ENCODE results near the gene EFNA4.
A peak's percentile ranks its signal among the peaks of the same experiment; 100 is the strongest.

EFNA4 gene

DNA sequence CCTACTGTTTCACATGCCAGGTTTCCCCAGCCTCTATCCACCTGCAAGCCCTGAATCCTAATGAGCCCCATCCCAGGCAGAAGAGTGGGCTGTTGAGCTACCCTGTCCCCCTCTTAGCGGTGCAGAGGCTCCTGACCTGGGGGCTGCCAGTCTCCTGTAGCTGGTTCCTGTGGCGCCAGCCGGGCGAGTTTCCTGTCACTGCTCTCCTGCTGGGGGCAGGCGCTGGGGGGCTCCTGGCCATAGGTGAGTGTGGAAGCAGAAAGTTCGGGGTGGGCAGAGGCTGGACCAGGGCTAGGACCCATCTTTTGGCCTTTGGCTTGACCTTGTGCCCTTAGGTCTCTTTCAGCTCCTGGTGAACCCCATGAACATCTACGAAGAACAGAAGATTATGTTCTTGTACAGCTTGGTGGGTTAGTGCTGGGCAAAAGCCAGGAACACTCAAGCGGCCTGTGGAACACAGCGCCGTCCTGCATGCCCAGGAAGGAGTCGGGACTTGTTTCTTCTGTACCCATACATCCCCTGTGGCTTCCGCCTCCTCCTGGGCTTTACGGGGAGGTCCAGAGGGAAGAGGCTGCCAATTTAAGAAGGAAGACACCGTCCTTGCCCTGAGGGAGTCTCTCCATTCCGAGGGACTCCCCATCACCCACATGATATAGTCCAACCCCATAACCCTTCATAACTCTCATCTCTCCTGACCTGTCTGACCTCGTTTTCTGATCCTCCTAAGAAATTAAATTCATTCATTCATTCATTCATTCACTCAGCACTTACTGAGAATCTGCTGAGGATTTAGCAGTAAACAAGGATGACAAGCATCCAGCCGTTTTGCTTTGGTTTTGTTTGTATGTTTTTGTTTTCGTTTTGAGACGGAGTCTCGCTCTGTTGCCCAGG, 29.0 kb upstream of the EFNA4 start:
- DNase-seq = no peak

DNA sequence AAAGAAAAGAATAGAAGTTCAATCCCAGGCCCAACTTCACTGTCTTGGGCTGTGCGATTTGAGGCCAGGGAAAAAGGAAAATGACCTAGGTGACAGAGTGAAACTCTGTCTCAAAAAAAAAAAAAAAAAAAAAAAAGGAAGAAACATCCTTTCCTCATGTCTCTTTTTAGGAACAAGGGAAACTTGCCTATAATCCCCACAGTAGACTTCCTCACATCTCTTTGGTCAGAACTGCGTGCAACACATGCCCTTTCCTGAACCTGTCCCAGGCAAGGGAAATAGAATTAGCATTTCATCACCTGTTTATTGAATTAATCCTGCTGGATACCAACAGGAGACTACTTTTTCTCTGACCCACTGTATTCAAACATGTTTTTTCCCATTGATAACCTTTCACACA, 27.6 kb upstream of the EFNA4 start:
- DNase-seq = no peak

DNA sequence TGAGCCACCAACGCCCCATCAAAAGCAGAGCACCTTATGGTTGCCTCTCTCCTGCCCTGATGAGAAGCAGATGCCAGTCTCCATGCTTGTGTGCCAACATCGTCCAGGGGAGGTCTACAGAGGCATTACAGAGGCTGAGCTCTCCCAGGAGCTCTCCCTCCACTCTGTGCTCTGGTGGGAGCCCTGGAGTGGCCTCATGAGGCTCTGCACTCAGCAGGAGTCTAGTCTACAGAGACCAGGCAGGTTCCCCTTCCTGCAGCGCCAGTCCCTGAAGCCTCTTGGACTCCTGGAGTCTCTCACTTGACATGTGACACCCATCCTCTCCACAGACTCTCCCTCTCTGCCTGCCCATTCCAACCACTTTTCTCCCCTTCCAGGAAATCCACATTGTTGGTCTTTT, 26.5 kb upstream of the EFNA4 start:
- no peak for DNase-seq

DNA sequence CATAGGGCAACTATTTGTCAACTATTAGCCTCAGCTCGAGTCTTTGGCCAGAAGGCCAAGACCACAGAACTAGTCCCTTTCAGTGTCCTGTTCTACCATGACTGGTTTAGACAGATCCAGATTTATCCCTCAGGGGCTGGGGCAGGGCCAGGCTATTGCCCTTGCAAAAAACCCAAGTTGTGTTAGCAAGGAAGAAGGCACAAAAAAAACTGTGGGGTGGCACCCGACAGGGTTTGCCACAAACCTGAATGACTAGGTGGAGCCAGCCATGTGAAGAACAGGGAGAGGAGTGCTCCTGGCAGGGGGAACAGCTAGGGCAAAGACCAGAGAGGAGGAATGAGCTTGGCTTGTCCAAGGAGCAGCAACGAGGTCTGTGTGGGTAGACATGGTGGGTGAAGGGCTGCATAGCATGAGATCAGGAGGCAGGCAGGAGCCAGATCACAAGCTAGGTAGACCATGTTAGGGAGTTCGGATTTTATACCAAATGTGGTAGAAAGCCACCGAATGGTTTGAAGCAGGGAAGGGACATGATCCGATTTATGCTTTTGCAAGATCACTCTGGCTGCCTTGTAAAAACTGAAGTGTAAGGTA, 25.6 kb upstream of the EFNA4 start:
- DNase-seq = no peak

DNA sequence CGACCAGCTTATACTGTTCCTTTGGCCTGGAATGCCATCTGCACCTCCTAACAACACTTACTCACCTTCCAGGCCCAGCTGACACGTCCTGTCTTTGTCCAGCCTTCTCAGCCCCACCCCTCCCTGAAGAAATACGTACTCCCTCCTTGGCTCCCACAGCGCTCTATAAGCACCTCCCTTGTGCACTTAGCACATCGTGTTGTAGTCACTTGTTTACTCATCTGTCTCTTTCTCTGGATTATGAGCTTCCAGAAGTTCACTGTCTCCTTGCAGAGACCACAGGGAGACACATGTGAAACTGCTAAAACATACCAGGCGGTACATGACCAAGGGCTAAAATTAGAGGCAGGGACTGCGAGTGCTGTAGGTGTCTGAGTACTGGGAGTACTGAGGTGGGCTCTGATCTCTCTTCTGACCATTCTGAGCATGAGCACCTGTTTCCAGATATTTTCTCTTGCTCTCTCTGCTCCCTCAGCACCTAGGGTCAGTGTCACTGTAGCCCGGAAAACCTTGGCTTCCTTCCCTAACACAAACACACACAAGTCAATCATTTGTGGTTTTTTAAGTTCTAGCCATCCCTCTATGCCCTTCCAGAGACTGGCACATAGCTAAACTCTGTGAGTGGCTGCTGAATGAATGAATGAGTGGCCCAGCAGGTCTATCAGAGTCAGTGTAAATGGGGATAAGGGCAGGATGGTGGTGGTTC, 24.8 kb upstream of the EFNA4 start:
- peak; percentile 29 for DNase-seq

DNA sequence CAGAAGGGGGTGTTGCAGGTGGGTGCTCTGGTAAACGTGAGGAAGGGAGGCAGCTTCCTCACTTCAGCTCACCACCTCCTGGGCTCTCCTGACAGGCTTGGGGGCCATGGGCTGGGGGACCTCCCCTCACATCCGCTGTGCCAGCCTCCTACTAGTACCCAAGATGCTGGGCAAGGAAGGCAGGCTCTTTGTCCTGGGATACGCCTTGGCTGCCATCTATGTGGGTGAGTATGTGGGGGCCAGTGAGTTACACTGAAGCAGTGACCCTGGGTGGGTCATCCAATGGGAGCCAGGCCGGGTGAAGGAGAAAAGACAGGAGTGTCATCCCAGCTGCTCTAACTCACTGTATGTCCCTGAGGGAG, 24.3 kb upstream of the EFNA4 start:
- no peak for DNase-seq

DNA sequence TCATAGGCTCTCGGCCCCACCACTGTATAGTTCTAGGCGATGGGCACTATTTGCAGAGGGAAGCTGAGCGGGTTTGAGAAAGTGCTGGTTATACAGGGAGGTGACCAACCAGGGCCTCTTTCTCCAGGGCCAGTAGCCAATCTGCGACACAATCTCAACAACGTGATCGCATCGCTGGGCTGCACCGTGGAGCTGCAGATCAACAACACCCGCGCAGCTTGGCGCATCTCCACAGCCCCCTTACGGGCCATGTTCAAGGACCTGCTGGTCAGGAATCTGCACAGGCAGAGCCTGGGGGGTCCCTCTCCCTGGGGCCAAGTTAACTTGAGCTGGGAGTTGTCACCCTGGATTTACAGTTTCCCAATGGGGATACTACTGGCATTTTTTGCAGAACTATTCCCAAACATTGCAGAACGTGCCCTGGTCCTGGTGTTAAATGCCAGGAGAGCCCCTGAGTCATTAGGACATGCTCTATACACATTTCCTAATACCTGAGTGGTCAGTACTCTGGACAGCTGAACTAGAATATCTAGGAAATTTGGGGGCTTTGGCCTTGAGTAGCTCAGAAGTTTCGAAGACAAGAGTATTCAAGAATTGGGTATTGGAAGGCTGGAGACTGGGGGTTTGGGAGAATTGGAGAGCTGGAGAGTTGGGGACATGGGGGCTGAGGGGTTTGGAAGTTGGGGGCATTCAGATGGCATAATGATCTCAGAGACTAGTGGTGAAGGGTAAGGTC, 23.0 kb upstream of the EFNA4 start:
- no peak for DNase-seq

DNA sequence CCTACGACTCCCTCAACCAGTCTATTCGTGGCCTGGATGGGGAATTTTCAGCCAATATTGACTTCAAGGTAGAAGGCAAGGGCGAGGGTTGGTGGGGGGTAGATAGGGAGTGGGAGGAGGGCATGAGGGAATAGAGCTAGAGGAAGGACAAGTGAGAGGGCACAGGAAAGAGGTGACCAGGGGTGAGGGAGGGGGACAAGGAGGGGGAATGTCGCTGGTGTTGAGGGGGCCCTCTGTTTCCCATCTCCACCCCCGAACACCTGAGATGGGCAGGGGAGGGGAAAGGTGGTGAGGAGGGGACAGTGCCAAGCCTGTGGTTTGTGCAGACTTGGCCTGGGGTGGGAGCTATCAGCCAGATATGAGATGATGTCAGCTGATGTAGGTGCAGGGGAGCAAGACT, 20.8 kb upstream of the EFNA4 start:
- no peak for DNase-seq

DNA sequence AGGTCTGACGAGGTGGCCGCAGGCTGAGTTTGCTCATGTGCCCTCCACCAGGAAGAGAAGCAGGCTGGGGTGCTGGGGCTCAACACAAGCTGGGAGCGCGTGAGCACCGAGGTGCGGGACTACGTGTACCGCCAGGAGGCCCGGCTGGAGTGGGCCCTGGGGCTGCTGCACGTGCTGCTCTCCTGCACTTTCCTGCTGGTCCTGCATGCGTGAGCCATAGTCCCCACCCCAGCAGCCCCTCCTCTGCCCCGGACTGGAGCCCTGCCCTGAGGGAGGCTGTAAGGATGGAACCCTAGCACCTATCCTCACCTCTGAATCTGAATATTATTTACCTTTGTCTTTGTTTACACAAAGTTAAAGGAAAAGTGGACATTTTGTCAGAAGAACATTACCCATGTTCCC, 20.2 kb upstream of the EFNA4 start:
- DNase-seq = no peak

DNA sequence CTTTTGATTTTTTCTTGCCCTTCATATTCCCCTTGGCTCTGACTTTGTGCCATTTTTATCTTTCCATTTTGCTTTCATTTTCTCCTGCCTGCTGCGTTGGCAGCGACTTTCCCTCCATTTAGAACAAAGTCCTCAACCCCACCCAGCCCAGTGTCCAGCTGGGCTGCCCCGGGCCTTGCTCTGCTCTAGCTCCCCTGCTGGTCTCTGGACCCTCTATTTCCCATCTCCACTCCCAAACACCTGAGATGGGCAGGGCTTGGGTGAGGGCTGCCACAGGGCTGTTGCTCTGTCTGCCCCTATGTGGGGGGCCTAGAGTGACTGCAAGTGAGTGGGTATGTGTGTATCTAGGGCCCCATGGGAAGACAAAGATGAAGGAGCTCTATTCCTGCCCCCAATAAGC, 19.7 kb upstream of the EFNA4 start:
- no peak for DNase-seq

DNA sequence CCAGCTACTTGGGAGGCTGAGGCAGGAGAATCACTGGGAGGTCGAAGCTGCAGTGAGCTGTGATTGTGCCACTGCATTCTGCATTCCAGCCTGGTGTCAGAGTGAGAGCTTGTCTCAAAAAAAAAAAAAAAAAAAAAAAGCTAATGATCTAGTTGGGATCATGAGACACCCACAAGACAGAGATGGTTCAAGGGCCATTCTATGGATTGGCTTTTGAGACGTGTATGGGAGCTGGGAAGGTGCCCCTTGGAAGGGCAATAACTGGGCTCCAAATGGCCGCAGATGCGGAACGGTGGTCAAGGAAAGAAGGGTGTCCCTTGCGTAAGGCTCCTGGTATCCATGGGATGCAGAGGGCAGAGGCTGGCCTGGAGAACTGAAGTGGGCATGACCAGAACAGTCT, 19.2 kb upstream of the EFNA4 start:
- no peak for DNase-seq

DNA sequence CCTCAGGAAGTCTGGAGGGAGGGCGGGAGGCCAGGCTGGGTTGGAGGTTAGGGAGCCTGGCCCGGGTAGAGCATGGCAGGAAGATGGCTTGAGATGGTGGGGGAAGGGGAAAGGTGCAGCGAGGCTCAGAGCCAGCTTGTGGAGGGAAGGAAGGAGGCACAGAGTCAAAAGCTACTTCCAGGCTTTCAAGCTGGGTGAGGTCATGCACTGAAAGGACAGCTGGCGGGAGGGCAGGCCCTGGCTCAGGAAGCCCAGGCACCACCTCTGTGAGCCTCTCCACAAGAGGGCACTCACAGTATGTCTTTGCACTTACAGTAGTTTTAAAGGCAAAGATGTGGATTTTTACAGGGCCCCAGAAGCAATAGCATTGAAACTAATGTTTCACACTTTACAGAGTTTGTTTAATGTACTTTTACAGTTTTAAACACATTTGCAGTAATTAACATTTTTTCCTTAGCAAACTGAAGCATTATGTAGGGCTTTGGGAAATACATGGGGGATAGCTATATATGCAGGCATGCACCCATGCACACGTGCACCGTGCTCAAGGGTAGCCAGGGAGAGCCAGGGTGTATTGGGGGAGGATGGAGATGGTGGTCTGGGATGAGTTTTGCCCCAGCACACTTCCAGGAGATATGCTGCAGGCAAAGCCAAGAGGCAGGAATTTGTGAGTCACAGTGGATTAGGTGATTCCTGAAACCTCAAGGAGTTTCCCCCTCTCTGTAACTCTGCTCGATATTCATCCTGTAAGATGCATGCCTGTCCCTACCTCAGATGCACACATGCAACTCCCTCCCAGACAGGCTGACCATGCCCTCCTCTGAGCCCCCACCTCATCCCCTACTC, 18.5 kb upstream of the EFNA4 start:
- DNase-seq = peak; percentile 32

DNA sequence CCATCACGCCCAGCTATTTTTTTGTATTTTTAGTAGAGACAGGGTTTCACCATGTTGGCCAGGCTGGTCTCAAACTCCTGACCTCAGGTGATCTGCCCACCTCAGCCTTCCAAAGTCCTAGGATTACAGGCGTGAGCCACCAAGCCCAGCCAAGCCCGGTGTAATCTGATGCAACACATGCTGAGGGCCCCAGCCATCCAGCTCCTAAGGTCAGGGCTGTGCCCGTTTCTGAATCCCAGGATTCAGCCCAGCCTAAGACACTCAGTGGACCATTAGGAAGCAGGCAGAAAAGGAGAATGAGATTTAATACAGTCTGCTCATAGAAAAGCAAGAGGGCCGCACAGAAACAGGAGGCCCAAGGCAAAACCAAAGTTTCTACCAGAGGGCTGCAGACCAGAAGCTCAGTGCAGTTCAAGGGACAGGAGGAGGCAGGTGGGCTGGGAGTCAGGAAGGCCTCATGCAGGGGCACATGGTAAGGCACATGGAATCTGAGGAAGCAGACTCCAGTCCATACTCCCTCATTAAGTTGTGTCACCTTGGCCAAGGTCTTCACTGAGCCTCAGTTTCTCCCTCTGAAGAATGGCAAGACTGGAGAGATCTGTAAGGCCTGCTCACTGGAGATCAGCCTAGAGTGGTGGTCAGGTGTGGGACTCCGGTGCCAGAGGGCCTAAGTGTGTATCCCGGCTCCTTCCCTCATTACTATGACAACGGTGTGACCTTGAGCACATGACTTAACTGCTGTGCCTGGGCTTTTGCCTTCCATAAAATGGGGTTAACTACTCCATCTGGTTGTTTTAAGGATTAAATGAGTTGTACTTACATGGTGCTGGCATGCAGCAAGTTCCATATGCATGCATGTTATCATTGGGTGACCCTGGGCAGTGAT, 14.8 kb upstream of the EFNA4 start:
- DNase-seq = no peak

DNA sequence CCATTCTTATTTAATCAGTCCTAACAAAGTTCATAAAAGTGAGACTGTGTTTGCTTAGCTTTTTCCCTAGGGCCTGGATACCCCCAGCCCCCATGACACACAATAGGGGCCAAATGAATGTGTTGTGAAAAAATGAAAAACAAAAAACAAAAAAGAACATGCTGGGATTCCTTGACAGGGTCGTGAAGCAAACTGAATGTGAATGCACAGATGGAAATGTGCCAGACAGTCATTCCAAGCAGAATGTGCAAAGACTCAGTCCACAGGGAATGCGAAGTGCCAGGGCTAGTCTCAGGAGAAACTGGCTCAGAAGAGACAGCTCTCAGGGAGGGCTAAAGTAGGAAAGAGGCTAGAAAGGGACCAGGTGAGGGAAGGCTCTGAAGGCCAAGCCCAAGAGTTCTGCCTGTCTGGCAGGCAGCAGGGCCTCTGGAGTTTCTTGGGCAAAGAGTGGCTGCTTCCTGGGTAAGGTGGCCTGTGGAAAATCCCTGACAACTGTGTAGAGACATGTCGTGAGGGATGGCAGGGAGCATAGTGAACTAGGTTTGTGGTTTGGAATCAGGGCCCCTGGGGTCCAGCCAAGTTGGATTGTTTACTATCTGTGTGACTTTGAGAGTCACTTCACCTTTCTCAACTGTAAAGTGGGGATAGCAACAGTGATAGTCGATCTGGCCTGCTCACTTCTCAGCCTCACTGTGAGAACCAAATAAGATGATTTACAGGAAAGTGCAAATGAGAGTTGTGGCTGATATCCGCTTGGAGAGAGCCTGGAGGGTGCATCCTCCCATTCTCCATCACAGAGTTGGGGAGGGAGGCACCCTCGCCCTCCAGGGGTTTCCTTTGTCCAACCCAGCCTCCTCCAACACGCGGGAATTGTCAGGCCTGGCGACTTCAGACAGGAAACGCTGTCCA, 13.6 kb upstream of the EFNA4 start:
- no peak for DNase-seq

DNA sequence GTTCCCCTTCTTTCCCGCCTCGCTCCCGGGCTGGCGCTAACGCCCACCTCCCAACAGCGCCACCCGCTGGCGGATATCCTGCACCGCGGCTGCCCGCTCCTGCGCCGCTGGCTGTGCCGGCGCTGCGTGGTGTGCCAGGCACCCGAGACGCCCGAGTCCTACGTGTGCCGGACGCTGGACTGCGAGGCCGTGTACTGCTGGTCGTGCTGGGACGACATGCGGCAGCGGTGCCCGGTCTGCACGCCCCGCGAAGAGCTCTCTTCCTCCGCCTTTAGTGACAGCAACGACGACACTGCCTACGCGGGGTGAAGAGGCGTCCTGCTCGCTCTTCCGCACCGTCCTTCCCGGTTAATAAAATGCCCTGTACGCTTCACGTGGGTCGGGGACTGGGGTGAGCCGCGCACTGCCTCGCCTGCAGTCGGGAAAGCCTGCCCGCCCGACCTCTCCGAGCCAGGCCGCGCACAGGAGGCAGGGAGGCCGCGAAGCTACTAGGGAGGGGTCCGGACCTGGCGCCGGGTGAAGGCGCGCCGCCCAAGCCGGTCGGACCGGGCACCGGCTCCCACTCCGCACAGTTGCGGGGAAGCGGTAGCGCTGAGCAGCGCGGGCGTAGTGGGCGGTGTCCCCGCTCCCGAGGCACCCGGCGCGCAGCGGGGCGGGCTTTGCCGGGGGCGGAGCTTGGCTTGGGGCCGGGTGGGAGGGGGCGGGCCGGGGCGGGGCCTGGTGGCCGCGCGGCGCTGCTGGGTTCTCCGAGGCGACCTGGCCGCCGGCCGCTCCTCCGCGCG, 12.8 kb upstream of the EFNA4 start, which contains the start of gene ADAM15:
ADAM15 (plus strand) TSS at position 757 of the 782 bp plus-strand sequence. CDS start 71 bp downstream, outside the sequence.
- DNase-seq = peak; percentile 46

DNA sequence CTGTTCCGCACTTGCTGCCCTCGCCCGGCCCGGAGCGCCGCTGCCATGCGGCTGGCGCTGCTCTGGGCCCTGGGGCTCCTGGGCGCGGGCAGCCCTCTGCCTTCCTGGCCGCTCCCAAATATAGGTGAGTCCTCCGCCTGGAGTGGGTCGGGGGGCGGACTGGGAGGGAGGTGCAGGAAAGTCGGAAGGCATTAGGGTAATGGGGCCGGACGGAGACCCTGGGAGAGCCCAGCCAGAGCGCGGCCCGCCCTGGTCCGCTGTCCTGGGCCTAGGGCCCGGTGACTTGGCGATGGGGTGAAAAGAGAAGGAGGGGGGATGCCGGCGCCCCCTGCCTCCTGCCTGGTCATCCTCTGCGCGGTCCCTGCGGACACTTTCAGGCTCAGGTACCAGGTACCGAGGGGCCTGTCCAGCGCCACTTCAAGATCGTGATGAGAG, 12.2 kb upstream of the EFNA4 start:
- no peak for DNase-seq

DNA sequence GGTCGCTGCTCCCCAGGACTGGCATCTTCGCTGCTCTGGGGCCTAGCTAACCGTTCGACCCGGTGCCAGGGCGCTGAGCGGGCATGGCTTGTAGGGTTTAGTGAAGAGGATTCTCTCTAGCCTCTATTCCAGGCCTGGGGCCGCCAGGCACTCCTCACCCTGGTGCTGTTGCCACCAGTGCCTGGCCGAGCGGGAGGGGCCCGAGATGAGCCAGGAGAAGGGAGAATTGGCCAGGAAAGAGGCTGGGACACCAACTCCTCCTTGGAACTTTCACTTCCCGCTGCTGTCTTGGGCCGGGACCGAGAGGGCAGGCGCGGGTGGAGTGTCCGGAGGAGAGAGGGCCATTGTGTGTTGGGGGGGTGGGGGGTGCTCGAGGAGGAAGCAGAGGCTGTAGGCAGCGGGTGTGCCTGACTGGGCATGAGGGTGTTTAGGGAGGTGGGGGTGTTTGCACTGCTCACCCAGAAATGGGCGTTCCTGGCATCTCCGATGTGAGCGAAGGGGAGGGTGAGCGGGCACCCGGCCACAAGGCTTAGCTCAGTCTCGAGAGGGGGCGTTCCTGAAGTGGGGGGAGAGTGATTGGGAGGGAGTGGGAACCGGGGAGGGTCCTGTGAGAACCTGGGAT, 11.7 kb upstream of the EFNA4 start:
- no peak for DNase-seq

Measured in kidney glomerular epithelial cell (primary cell).